ENCODE results near the gene TMA16.

The TMA16 gene

GRCh38 chr4:163548481-163549243 lies 54.2 kb downstream of the TMA16 start:
- DNase-seq (ENCODE audit: low read depth), result peak; percentile 58
- H3K4me3 ChIP-seq (ENCODE audit: low read length), result no peak overlapping the region
- peak; percentile 81 for TF ChIP-seq CTCF (conservative IDR thresholded peaks at IDR 0.05; ENCODE audit: low read length)

- no peak for DNase-seq (ENCODE audit: low read depth)
- TF ChIP-seq CTCF (conservative IDR thresholded peaks at IDR 0.05; ENCODE audit: low read length), result no peak
- no peak overlapping the region for H3K4me3 ChIP-seq (ENCODE audit: low read length)
These were observed 56.4 kb downstream of the TMA16 start for GRCh38 chr4:163550869-163551267.

GRCh38 chr4:163553146-163553545 lies 58.7 kb downstream of the TMA16 start:
- DNase-seq (ENCODE audit: low read depth), result no peak
- no peak overlapping the region for H3K4me3 ChIP-seq (ENCODE audit: low read length)
- no peak for TF ChIP-seq CTCF (conservative IDR thresholded peaks at IDR 0.05; ENCODE audit: low read length)

GRCh38 chr4:163554870-163555465 lies 60.5 kb downstream of the TMA16 start:
- no peak overlapping the region for H3K4me3 ChIP-seq (ENCODE audit: low read length)
- peak; percentile 78 for TF ChIP-seq CTCF (conservative IDR thresholded peaks at IDR 0.05; ENCODE audit: low read length)
- DNase-seq (ENCODE audit: low read depth), result peak; percentile 17

- no peak; the same call in 1 of the 2 replicates for TF ChIP-seq CTCF (conservative IDR thresholded peaks at IDR 0.05; ENCODE audit: low read length)
- DNase-seq (ENCODE audit: low read depth), result no peak
- H3K4me3 ChIP-seq (ENCODE audit: low read length), result no peak overlapping the region
These were observed 61.7 kb downstream of the TMA16 start for GRCh38 chr4:163556177-163556576.

GRCh38 chr4:163556650-163557391 lies 62.3 kb downstream of the TMA16 start:
- TF ChIP-seq CTCF (conservative IDR thresholded peaks at IDR 0.05; ENCODE audit: low read length), result no peak
- no peak for DNase-seq (ENCODE audit: low read depth)

More at GRCh38 chr4:163556650-163557391, 62.3 kb downstream of the TMA16 start:
- no peak overlapping the region for H3K4me3 ChIP-seq (ENCODE audit: low read length)

All from AG10803 (cell line).